Measurements from ENCODE around the gene COL18A1.

GRCh38 chr21:45507888-45508508 is 103.0 kb downstream of the COL18A1 start:
- TF ChIP-seq, protein P1, sequence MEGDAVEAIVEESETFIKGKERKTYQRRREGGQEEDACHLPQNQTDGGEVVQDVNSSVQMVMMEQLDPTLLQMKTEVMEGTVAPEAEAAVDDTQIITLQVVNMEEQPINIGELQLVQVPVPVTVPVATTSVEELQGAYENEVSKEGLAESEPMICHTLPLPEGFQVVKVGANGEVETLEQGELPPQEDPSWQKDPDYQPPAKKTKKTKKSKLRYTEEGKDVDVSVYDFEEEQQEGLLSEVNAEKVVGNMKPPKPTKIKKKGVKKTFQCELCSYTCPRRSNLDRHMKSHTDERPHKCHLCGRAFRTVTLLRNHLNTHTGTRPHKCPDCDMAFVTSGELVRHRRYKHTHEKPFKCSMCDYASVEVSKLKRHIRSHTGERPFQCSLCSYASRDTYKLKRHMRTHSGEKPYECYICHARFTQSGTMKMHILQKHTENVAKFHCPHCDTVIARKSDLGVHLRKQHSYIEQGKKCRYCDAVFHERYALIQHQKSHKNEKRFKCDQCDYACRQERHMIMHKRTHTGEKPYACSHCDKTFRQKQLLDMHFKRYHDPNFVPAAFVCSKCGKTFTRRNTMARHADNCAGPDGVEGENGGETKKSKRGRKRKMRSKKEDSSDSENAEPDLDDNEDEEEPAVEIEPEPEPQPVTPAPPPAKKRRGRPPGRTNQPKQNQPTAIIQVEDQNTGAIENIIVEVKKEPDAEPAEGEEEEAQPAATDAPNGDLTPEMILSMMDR (optimal IDR thresholded peaks at IDR 0.05 in 1 of 3, IDR thresholded peaks at IDR 0.05 in 1 of 3, conservative IDR thresholded peaks at IDR 0.05 in 1 of 3; ENCODE audit: extremely low read depth in 1 of 3, insufficient read depth in 2 of 3, low read length in 3 of 3) = no peak
- no peak for TF ChIP-seq EZH2 (IDR thresholded peaks at IDR 0.05; ENCODE audit: low read length)

All from keratinocyte (primary cell).